SK-N-SH (cell line): ENCODE measurements around the gene LRRC34. TPM values are rescaled to one million over a fixed set of nuclear protein-coding genes. Genes with fewer than 3 reads are reported as not detected.

Experiments used
- CTCF ChIA-PET: fragments of 300-600, 350-600 bp; formaldehyde crosslinking; extraction: SDS; loops from one replicate; lab custom pipeline; 2021; lab: Yijun Ruan, JAX
- POLR2A ChIA-PET: fragments of 350-600 bp; sonication (Branson Sonifier 250); formaldehyde crosslinking; extraction: SDS; loops from one replicate; lab custom pipeline; 2020; ENCODE audit warnings: antibody characterized with exemption, inconsistent platforms; lab: Yijun Ruan, JAX
- DNase-seq: peaks from one replicate; pipeline ENCODE4 v3.0.0; 2012
- H2AFZ ChIP-seq: fragments of 200-600 bp; sonication (generic); 2 replicates; pipeline ENCODE4 v1.8.1; 2016; ENCODE audit warnings: antibody characterized with exemption, mild to moderate bottlenecking, low read depth
- H3F3A ChIP-seq: fragments of 200-600 bp; sonication (generic); replicated peaks from 2 replicates; pipeline ENCODE3; 2016; ENCODE audit warnings: antibody characterized with exemption, mild to moderate bottlenecking; ENCODE audit not compliant: insufficient read depth
- H3K27ac ChIP-seq, 2 experiments: fragments of 200-500 bp in 1 of 2; fragments of 200-600 bp in 1 of 2; sonication (Bioruptor generic) in 1 of 2; sonication (generic), shearing (Covaris generic) in 1 of 2; 2 replicates each; pipeline versions ENCODE4 v1.5.1 to v1.6.1; 2014 to 2016; ENCODE audit warnings: low read depth in 2 of 2, inconsistent platforms in 1 of 2, low read length in 1 of 2, mild to moderate bottlenecking in 1 of 2, mixed read lengths in 1 of 2
- H3K27me3 ChIP-seq: fragments of 200-600 bp; sonication (generic), shearing (Covaris generic); 2 replicates; pipeline ENCODE4 v1.6.1; 2016; ENCODE audit warnings: mixed run types; ENCODE audit not compliant: insufficient read depth
- H3K36me3 ChIP-seq, 2 experiments: fragments of 200-500 bp in 1 of 2; fragments of 200-600 bp in 1 of 2; sonication (Bioruptor generic) in 1 of 2; sonication (generic) in 1 of 2; replicated peaks in 1 of 2; 2 replicates each; pipeline versions ENCODE3 to v1.5.1; 2014 to 2016; ENCODE audit warnings: low read length in 1 of 2, mild to moderate bottlenecking in 1 of 2; ENCODE audit not compliant: insufficient read depth in 2 of 2, control insufficient read depth in 1 of 2
- H3K4me1 ChIP-seq, 2 experiments: fragments of 200-500 bp in 1 of 2; fragments of 200-600 bp in 1 of 2; sonication (Bioruptor generic) in 1 of 2; sonication (generic), shearing (Covaris generic) in 1 of 2; 2 replicates each; pipeline versions ENCODE4 v1.5.1 to v1.6.1; 2014 to 2016; ENCODE audit warnings: low read depth in 1 of 2, low read length in 1 of 2, mixed run types in 1 of 2; ENCODE audit not compliant: insufficient read depth in 2 of 2, control insufficient read depth in 1 of 2
- H3K4me2 ChIP-seq: fragments of 200-600 bp; sonication (generic), shearing (Covaris generic); 2 replicates; pipeline ENCODE4 v1.6.1; 2017; ENCODE audit warnings: mixed run types
- H3K4me3 ChIP-seq, 2 experiments: fragments of 200-500 bp in 1 of 2; fragments of 200-600 bp in 1 of 2; sonication (Bioruptor generic) in 1 of 2; sonication (generic), shearing (Covaris generic) in 1 of 2; 2 replicates each; pipeline versions ENCODE4 v1.5.1 to v1.8.1; 2014 to 2016; ENCODE audit warnings: low read depth in 2 of 2, inconsistent platforms in 1 of 2, low read length in 1 of 2, mild to moderate bottlenecking in 1 of 2, mixed read lengths in 1 of 2, moderate library complexity in 1 of 2
- H3K79me2 ChIP-seq: fragments of 200-600 bp; sonication (generic); 2 replicates; pipeline ENCODE4 v1.8.1; 2017; ENCODE audit warnings: mild to moderate bottlenecking; ENCODE audit not compliant: insufficient read depth
- H3K9ac ChIP-seq: fragments of 200-600 bp; sonication (generic); 2 replicates; pipeline ENCODE4 v1.6.1; 2017; ENCODE audit warnings: mixed run types
- H3K9me2 ChIP-seq: fragments of 200-600 bp; sonication (generic); 2 replicates; pipeline ENCODE4 v1.6.1; 2017; ENCODE audit warnings: mixed run types
- H3K9me3 ChIP-seq: fragments of 200-600 bp; sonication (generic); 2 replicates; pipeline ENCODE4 v1.6.1; 2017; ENCODE audit warnings: mixed run types, mild to moderate bottlenecking, moderate library complexity
- H4K20me1 ChIP-seq: fragments of 200-600 bp; sonication (generic); 2 replicates; pipeline ENCODE4 v1.6.1; 2017; ENCODE audit warnings: mild to moderate bottlenecking, mixed run types; ENCODE audit not compliant: insufficient read depth
- ELF1 ChIP-seq: IDR thresholded peaks from 2 replicates; pipeline ENCODE4 v1.4.0; 2012
- EZH2phosphoT487 ChIP-seq: fragments of 200-600 bp; sonication (generic); IDR thresholded peaks from 2 replicates; pipeline ENCODE4 v1.6.1; 2017; ENCODE audit warnings: low read depth, mixed run types, mild to moderate bottlenecking, antibody characterized with exemption, moderate library complexity, borderline replicate concordance
- FOSL2 ChIP-seq: IDR thresholded peaks from 2 replicates; pipeline ENCODE4 v1.4.0; 2012; ENCODE audit warnings: low read depth, mild to moderate bottlenecking, moderate library complexity, borderline replicate concordance
- GABPA ChIP-seq: IDR thresholded peaks from 2 replicates; pipeline ENCODE4 v1.4.0; 2012; ENCODE audit warnings: low read depth, mild to moderate bottlenecking
- MXI1 ChIP-seq: IDR thresholded peaks from 2 replicates; pipeline ENCODE4 v1.6.1; 2012; ENCODE audit warnings: mild to moderate bottlenecking, low read depth, low read length, improper control_type of control experiment
- NFIC ChIP-seq: IDR thresholded peaks from 2 replicates; pipeline ENCODE4 v1.4.0; 2012; ENCODE audit warnings: borderline replicate concordance
- NRF1 ChIP-seq: IDR thresholded peaks from 2 replicates; pipeline ENCODE4 v1.6.1; 2012; ENCODE audit warnings: low read depth, mild to moderate bottlenecking, low read length
- POLR2AphosphoS5 ChIP-seq: IDR thresholded peaks from 2 replicates; pipeline ENCODE4 v1.6.1; 2012; ENCODE audit warnings: low read depth, low read length
- RAD21 ChIP-seq: IDR thresholded peaks from 2 replicates; pipeline ENCODE4 v1.6.1; 2012; ENCODE audit warnings: mild to moderate bottlenecking, low read length
- RFX5 ChIP-seq: IDR thresholded peaks from 2 replicates; pipeline ENCODE4 v1.6.1; 2012; ENCODE audit warnings: mild to moderate bottlenecking, improper control_type of control experiment, low read length
- RXRA ChIP-seq: IDR thresholded peaks from 2 replicates; pipeline ENCODE4 v1.4.0; 2012; ENCODE audit warnings: low read depth, mild to moderate bottlenecking, borderline replicate concordance
- TAF1 ChIP-seq: IDR thresholded peaks from 2 replicates; pipeline ENCODE4 v1.6.1; 2012; ENCODE audit warnings: low read depth, mild to moderate bottlenecking, low read length, moderate library complexity, borderline replicate concordance
- YY1 ChIP-seq: IDR thresholded peaks from 2 replicates; pipeline ENCODE4 v1.4.0; 2012; ENCODE audit warnings: low read depth, mild to moderate bottlenecking
- WGBS: methylation state at CpG from one replicate; pipeline ENCODE4 v1.1.6; 2017; ENCODE audit warnings: low lambda C conversion rate; 5-methylcytosine and 5-hydroxymethylcytosine counted together
- polyA plus RNA-seq, 3 experiments: library from polyadenylated mRNA; depleted of rRNA; stranded (reverse); fragments of >200 nt; gene quantifications; 2 replicates each; pipeline ENCODE4 v1.2.3, GENCODE V29; 2012
- TF ChIP-seq, protein P1 (sequence below): IDR thresholded peaks from 2 replicates; pipeline ENCODE4 v1.4.0; 2012; ENCODE audit warnings: low read depth
- TF ChIP-seq, protein P2 (sequence below): fragments of 150-350 bp; IDR thresholded peaks from 2 replicates; pipeline ENCODE4 v1.6.1; 2016; ENCODE audit warnings: mild to moderate bottlenecking, low read depth, low read length
- TF ChIP-seq, protein P3 (sequence below): fragments of 150-350 bp; IDR thresholded peaks from 2 replicates; pipeline ENCODE4 v1.6.1; 2017; ENCODE audit warnings: antibody characterized with exemption, low read length, low read depth, borderline replicate concordance
- TF ChIP-seq, protein P4 (sequence below): fragments of 200-600 bp; sonication (generic); IDR thresholded peaks from 2 replicates; pipeline ENCODE4 v1.6.1; 2017; ENCODE audit warnings: antibody characterized with exemption, mild to moderate bottlenecking, moderate library complexity
- TF ChIP-seq, protein P5 (sequence below): IDR thresholded peaks from 2 replicates; pipeline ENCODE4 v1.4.0; 2012; ENCODE audit warnings: low read depth, borderline replicate concordance
- TF ChIP-seq, protein P6 (sequence below): IDR thresholded peaks from 2 replicates; pipeline ENCODE4 v1.4.0; 2012; ENCODE audit warnings: low read depth, borderline replicate concordance

Gene LRRC34
- polyA plus RNA-seq, 1 of the 3 experiments (the other 2 are of a cell fraction): 1.6 TPM

DNA sequence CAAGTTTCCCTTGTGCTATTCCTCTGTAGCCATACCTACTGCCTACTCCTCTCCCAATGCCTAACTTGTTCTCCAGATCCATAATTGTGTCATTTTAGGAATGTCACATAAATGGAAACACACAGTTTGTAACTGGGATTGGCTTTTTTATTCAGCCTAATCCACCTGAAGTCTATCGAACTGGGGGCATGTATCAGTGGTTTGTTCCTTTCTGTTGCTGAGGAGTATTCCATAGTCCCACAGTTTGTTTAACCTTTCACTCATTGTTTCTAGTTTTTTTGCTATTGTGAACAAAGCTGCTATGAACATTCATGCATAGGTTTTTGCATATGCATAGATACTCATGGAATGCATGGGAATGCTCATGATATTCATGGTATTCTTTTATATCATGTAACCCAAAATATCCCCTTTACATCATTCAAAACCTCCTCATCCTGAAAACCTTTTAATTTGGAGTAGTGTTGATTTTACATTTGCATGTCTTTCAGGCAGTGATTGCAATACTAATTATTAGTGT is 25.9 kb upstream of the LRRC34 start:
- Histone ChIP-seq H4K20me1 (no peaks in the 10 kb centered on the region), H2AFZ (no peak overlapping the region), H3K9ac (no peak overlapping the region), H3K9me2 (no peaks in the 10 kb centered on the region), H3F3A (no peaks in the 10 kb centered on the region), H3K27ac (no peak overlapping the region)
- CTCF ChIA-PET: no interaction called here
- 94% methylated on average over 1 of the region's 1 CpG for WGBS
- no peak for DNase-seq
- POLR2A ChIA-PET: no interaction called here
- TF ChIP-seq, protein P1, sequence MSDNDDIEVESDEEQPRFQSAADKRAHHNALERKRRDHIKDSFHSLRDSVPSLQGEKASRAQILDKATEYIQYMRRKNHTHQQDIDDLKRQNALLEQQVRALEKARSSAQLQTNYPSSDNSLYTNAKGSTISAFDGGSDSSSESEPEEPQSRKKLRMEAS: no peak
- TF ChIP-seq RAD21 (no peak), FOSL2 (no peak), TAF1 (no peak), RXRA (no peak)
- TF ChIP-seq, protein P2, sequence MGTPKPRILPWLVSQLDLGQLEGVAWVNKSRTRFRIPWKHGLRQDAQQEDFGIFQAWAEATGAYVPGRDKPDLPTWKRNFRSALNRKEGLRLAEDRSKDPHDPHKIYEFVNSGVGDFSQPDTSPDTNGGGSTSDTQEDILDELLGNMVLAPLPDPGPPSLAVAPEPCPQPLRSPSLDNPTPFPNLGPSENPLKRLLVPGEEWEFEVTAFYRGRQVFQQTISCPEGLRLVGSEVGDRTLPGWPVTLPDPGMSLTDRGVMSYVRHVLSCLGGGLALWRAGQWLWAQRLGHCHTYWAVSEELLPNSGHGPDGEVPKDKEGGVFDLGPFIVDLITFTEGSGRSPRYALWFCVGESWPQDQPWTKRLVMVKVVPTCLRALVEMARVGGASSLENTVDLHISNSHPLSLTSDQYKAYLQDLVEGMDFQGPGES: no peak
- TF ChIP-seq, protein P3, sequence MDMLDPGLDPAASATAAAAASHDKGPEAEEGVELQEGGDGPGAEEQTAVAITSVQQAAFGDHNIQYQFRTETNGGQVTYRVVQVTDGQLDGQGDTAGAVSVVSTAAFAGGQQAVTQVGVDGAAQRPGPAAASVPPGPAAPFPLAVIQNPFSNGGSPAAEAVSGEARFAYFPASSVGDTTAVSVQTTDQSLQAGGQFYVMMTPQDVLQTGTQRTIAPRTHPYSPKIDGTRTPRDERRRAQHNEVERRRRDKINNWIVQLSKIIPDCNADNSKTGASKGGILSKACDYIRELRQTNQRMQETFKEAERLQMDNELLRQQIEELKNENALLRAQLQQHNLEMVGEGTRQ: no peak
- TF ChIP-seq, all 33 proteins: peak for 0
- H3K4me2 ChIP-seq: no peak overlapping the region
- no peaks in the 10 kb centered on the region for H3K9me3 ChIP-seq
- no peaks in the 10 kb centered on the region for H3K79me2 ChIP-seq
- peaks cover 0 to 4% of the 10 kb centered on the region in 2 experiments; a peak in 1 of 4 replicates for H3K4me1 ChIP-seq
- no peaks in the 10 kb centered on the region for H3K27me3 ChIP-seq
- H3K4me3 ChIP-seq: no peak overlapping the region
- no peaks in the 10 kb centered on the region for H3K36me3 ChIP-seq

DNA sequence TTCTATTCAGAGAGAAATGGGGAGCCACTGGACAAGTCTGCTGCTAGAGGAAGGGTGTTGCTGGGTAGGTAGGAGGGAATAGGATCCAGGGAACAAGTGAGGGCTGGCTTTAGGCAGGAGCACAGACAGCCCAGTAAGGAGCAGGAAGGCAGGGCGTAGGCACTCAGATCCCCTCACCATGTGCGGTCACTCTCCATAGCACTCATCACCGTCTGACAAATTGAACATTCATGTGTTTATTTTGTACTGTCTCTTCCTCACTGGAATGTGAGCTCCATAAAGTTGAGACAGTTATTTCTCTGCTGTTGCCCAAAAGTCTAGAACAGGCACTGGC is 24.2 kb upstream of the LRRC34 start:
- H3K79me2 ChIP-seq: no peaks in the 10 kb centered on the region
- ChIA-PET CTCF (no interaction called here), POLR2A (no interaction called here)
- 92% methylated on average over 3 of the region's 3 CpGs for WGBS
- no peaks in the 10 kb centered on the region for H3K36me3 ChIP-seq
- no peaks in the 10 kb centered on the region for H3K27me3 ChIP-seq
- peak overlapping the region; percentile 51; the same call in 1 of the 2 replicates for H2AFZ ChIP-seq
- H3K4me3 ChIP-seq: no peak overlapping the region
- no peak overlapping the region for H3K4me2 ChIP-seq
- no peak overlapping the region for H3K9ac ChIP-seq
- no peaks in the 10 kb centered on the region for H4K20me1 ChIP-seq
- DNase-seq: no peak
- no peaks in the 10 kb centered on the region for H3K9me2 ChIP-seq
- peaks cover 0 to 4% of the 10 kb centered on the region in 2 experiments; a peak in 1 of 4 replicates for H3K4me1 ChIP-seq
- no peaks in the 10 kb centered on the region for H3F3A ChIP-seq
- H3K27ac ChIP-seq: no peak overlapping the region
- no peaks in the 10 kb centered on the region for H3K9me3 ChIP-seq
- TF ChIP-seq, protein P4, sequence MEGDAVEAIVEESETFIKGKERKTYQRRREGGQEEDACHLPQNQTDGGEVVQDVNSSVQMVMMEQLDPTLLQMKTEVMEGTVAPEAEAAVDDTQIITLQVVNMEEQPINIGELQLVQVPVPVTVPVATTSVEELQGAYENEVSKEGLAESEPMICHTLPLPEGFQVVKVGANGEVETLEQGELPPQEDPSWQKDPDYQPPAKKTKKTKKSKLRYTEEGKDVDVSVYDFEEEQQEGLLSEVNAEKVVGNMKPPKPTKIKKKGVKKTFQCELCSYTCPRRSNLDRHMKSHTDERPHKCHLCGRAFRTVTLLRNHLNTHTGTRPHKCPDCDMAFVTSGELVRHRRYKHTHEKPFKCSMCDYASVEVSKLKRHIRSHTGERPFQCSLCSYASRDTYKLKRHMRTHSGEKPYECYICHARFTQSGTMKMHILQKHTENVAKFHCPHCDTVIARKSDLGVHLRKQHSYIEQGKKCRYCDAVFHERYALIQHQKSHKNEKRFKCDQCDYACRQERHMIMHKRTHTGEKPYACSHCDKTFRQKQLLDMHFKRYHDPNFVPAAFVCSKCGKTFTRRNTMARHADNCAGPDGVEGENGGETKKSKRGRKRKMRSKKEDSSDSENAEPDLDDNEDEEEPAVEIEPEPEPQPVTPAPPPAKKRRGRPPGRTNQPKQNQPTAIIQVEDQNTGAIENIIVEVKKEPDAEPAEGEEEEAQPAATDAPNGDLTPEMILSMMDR: no peak
- TF ChIP-seq TAF1 (no peak), FOSL2 (no peak), ELF1 (no peak), NRF1 (no peak), GABPA (no peak), NFIC (no peak), RXRA (no peak), EZH2phosphoT487 (no peak), MXI1 (no peak), POLR2AphosphoS5 (no peak), RFX5 (no peak), YY1 (no peak)
- TF ChIP-seq, protein P2: no peak
- TF ChIP-seq, protein P5, sequence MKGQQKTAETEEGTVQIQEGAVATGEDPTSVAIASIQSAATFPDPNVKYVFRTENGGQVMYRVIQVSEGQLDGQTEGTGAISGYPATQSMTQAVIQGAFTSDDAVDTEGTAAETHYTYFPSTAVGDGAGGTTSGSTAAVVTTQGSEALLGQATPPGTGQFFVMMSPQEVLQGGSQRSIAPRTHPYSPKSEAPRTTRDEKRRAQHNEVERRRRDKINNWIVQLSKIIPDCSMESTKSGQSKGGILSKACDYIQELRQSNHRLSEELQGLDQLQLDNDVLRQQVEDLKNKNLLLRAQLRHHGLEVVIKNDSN: no peak
- TF ChIP-seq, protein P6, sequence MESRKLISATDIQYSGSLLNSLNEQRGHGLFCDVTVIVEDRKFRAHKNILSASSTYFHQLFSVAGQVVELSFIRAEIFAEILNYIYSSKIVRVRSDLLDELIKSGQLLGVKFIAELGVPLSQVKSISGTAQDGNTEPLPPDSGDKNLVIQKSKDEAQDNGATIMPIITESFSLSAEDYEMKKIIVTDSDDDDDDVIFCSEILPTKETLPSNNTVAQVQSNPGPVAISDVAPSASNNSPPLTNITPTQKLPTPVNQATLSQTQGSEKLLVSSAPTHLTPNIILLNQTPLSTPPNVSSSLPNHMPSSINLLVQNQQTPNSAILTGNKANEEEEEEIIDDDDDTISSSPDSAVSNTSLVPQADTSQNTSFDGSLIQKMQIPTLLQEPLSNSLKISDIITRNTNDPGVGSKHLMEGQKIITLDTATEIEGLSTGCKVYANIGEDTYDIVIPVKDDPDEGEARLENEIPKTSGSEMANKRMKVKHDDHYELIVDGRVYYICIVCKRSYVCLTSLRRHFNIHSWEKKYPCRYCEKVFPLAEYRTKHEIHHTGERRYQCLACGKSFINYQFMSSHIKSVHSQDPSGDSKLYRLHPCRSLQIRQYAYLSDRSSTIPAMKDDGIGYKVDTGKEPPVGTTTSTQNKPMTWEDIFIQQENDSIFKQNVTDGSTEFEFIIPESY: no peak
